ENCODE results near the gene SPATA19.

GRCh38 chr11:133829566-133829965 is 15.7 kb downstream of the SPATA19 start:
- TF ChIP-seq, protein P1, sequence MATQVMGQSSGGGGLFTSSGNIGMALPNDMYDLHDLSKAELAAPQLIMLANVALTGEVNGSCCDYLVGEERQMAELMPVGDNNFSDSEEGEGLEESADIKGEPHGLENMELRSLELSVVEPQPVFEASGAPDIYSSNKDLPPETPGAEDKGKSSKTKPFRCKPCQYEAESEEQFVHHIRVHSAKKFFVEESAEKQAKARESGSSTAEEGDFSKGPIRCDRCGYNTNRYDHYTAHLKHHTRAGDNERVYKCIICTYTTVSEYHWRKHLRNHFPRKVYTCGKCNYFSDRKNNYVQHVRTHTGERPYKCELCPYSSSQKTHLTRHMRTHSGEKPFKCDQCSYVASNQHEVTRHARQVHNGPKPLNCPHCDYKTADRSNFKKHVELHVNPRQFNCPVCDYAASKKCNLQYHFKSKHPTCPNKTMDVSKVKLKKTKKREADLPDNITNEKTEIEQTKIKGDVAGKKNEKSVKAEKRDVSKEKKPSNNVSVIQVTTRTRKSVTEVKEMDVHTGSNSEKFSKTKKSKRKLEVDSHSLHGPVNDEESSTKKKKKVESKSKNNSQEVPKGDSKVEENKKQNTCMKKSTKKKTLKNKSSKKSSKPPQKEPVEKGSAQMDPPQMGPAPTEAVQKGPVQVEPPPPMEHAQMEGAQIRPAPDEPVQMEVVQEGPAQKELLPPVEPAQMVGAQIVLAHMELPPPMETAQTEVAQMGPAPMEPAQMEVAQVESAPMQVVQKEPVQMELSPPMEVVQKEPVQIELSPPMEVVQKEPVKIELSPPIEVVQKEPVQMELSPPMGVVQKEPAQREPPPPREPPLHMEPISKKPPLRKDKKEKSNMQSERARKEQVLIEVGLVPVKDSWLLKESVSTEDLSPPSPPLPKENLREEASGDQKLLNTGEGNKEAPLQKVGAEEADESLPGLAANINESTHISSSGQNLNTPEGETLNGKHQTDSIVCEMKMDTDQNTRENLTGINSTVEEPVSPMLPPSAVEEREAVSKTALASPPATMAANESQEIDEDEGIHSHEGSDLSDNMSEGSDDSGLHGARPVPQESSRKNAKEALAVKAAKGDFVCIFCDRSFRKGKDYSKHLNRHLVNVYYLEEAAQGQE (IDR thresholded peaks at IDR 0.05; ENCODE audit: low read depth), result no peak
- TF ChIP-seq CREB1 (IDR thresholded peaks at IDR 0.05; ENCODE audit: low read depth), result no peak
- no peak for TF ChIP-seq EGR1 (IDR thresholded peaks at IDR 0.05)
